ENCODE measurements around the gene SERPINB12. TPM values are rescaled to one million over a fixed set of nuclear protein-coding genes. Genes with fewer than 3 reads are reported as not detected.

The SERPINB12 gene
- not detected in 2 replicates for total RNA-seq (2012; rRNA removed)
- polyA plus RNA-seq (2012; rRNA removed), result not detected in 2 replicates
- not detected in 2 replicates for polyA plus RNA-seq (2012; cell fraction: cytosol; rRNA removed)
- not detected in 2 replicates for polyA plus RNA-seq (2012; cell fraction: nucleus; rRNA removed; ENCODE audit: low replicate concordance)
- not detected for Bru-seq, nascent RNA
- BruChase-seq, experiment 1, labeled RNA remaining after a 6-hour chase, result not detected
- not detected for BruChase-seq, experiment 2, labeled RNA remaining after a 2-hour chase
- long read RNA-seq, result 0 reads

DNA sequence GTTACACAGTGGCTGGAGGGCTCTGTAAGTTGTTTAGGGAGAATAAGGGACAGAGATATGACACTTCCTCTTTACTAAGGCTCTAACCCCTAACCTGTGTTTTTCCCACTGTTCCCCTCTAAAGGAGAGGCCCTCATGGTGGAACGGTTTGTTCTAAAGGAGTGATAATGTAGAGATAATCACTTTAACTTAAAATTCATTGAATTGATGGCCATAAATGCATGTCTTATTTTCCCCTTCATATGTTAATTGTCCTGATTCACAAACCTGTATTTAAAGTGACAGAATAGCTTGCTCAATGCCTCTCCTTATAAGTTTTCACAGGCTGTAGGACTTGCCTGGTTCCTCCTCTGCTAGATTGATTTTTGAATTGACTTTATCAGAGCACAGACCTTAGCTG lies at the start of gene SERPINB12:
SERPINB12 (plus strand) TSS at position 301 of the 400 bp plus-strand sequence. CDS start 13,791 bp downstream, outside the sequence.
- Histone ChIP-seq H4K5ac (ENCODE audit: low read depth, low read length) (no peak within 1 kb of the TSS), H2BK20ac (ENCODE audit: low read depth, low read length) (no peak within 1 kb of the TSS), H2BK15ac (ENCODE audit: low read depth, low read length) (no peak within 1 kb of the TSS), H3K79me1 (ENCODE audit: low read depth in 1 of 2, low read length in 2 of 2) (no peaks in the 10 kb centered on the region), H3K4me3 (ENCODE audit: insufficient read depth, low read depth, low read length) (no peak within 1 kb of the TSS), H2BK120ac (ENCODE audit: low read depth, low read length) (no peak within 1 kb of the TSS), H4K20me1 (ENCODE audit: insufficient read depth, low read length) (no peaks in the 10 kb centered on the region), H3K9me1 (ENCODE audit: insufficient read depth, low read length) (no peaks in the 10 kb centered on the region), H3K36me3 (ENCODE audit: control insufficient read depth, insufficient read depth, low read length) (no peaks in the 10 kb centered on the region), H3K23ac (ENCODE audit: low read depth, low read length) (no peak within 1 kb of the TSS), H2BK5ac (ENCODE audit: low read depth, low read length, poor library complexity, severe bottlenecking) (no peak within 1 kb of the TSS), H3K27ac (ENCODE audit: insufficient read depth, low read length) (no peak within 1 kb of the TSS), H3K14ac (replicated peaks; ENCODE audit: low read depth, low read length) (no peak within 1 kb of the TSS), H3K56ac (ENCODE audit: extremely low read depth, insufficient read depth, low read length) (no peak within 1 kb of the TSS), H3K9me3 (ENCODE audit: control insufficient read depth, insufficient read depth, low read length) (peaks cover under 1% of the 10 kb centered on the region; the same call in 1 of the 2 replicates), H3K4me2 (ENCODE audit: low read depth, low read length) (no peak within 1 kb of the TSS), H2AK5ac (ENCODE audit: low read depth, low read length) (no peak within 1 kb of the TSS), H2AFZ (replicated peaks; ENCODE audit: low read length, poor library complexity) (no peak within 1 kb of the TSS), H4K8ac (ENCODE audit: low read depth in 2 of 2, low read length in 2 of 2) (no peak within 1 kb of the TSS), H3K18ac (ENCODE audit: low read depth, low read length) (no peak within 1 kb of the TSS), H3K4ac (ENCODE audit: low read depth, low read length) (no peak within 1 kb of the TSS), H3K9ac (ENCODE audit: low read depth, low read length) (no peak within 1 kb of the TSS), H3K27me3 (ENCODE audit: control insufficient read depth, insufficient read depth, low read length) (peaks cover 2% of the 10 kb centered on the region; the same call in 1 of the 2 replicates), H4K91ac (ENCODE audit: insufficient read depth, low read depth, low read length) (no peak within 1 kb of the TSS), H3K4me1 (ENCODE audit: control insufficient read depth, insufficient read depth, low read length) (no peaks in the 10 kb centered on the region), H2AK9ac (replicated peaks; ENCODE audit: low read depth, low read length, poor library complexity) (no peak within 1 kb of the TSS)
- in situ Hi-C loops (cut with MboI; ENCODE audit: low sequenced_read_pairs) (no loop called here), dilution Hi-C loops (cut with HindIII; ENCODE audit: low sequenced_read_pairs, unreplicated experiment) (no loop called here), intact Hi-C loops (cut with micrococcal nuclease) (no loop called here)
- no peak for TF ChIP-seq ELK1 (IDR thresholded peaks at IDR 0.05; ENCODE audit: borderline replicate concordance, low read depth, low read length)
- no peak for TF ChIP-seq BHLHE40 (IDR thresholded peaks at IDR 0.05; ENCODE audit: low read depth, low read length)
- TF ChIP-seq, protein P1, sequence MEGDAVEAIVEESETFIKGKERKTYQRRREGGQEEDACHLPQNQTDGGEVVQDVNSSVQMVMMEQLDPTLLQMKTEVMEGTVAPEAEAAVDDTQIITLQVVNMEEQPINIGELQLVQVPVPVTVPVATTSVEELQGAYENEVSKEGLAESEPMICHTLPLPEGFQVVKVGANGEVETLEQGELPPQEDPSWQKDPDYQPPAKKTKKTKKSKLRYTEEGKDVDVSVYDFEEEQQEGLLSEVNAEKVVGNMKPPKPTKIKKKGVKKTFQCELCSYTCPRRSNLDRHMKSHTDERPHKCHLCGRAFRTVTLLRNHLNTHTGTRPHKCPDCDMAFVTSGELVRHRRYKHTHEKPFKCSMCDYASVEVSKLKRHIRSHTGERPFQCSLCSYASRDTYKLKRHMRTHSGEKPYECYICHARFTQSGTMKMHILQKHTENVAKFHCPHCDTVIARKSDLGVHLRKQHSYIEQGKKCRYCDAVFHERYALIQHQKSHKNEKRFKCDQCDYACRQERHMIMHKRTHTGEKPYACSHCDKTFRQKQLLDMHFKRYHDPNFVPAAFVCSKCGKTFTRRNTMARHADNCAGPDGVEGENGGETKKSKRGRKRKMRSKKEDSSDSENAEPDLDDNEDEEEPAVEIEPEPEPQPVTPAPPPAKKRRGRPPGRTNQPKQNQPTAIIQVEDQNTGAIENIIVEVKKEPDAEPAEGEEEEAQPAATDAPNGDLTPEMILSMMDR (conservative IDR thresholded peaks at IDR 0.05; ENCODE audit: low read depth, low read length), result no peak
- TF ChIP-seq POLR2A (IDR thresholded peaks at IDR 0.05; ENCODE audit: low read depth, low read length), result no peak
- TF ChIP-seq RAD21 (IDR thresholded peaks at IDR 0.05; ENCODE audit: low read length), result no peak
- TF ChIP-seq MAFK (IDR thresholded peaks at IDR 0.05; ENCODE audit: low read depth, low read length), result no peak
- no peak for TF ChIP-seq CHD1 (IDR thresholded peaks at IDR 0.05; ENCODE audit: low read depth, low read length)
- TF ChIP-seq MAZ (IDR thresholded peaks at IDR 0.05; ENCODE audit: borderline replicate concordance, low read depth, low read length), result no peak
- TF ChIP-seq USF2 (IDR thresholded peaks at IDR 0.05; ENCODE audit: low read depth, low read length), result no peak
- no peak for TF ChIP-seq FOS (IDR thresholded peaks at IDR 0.05; ENCODE audit: low read depth, low read length)
- no peak for TF ChIP-seq CEBPB (IDR thresholded peaks at IDR 0.05; ENCODE audit: low read depth, low read length)
- TF ChIP-seq NFE2L2 (IDR thresholded peaks at IDR 0.05; ENCODE audit: low read depth, low read length), result no peak
- TF ChIP-seq MXI1 (IDR thresholded peaks at IDR 0.05; ENCODE audit: borderline replicate concordance, low read depth, low read length), result no peak
- TF ChIP-seq SMC3 (IDR thresholded peaks at IDR 0.05; ENCODE audit: low read depth, low read length), result no peak
- TF ChIP-seq RFX5 (IDR thresholded peaks at IDR 0.05; ENCODE audit: low read depth, low read length), result no peak
- no peak for TF ChIP-seq RCOR1 (IDR thresholded peaks at IDR 0.05; ENCODE audit: insufficient replicate concordance, low read length)
- ATAC-seq (ENCODE audit: low read depth), result no peak
- BruUV-seq (replicated peaks), result no TSS peak
- WGBS, 2 experiments (ENCODE audit: extremely low coverage in 2 of 2, insufficient read length in 1 of 2), result no CpG with 5 or more reads among the region's 1 CpG
- DNase-seq, result no peak
- ChIA-PET CTCF (interaction anchor here (0.7 kb wide), 1 partner anchor 849 kb away, joined by 3 read pairs; no protein-coding TSS in a partner anchor), POLR2A (ENCODE audit: unreplicated experiment) (no interaction called here)

Data from IMR-90 (cell line).